Measurements from ENCODE around the gene WBP1. TPM values are rescaled to one million over a fixed set of nuclear protein-coding genes. Genes with fewer than 3 reads are reported as not detected.

The WBP1 gene
- total RNA-seq, 6 experiments from 2014 or later = 51.0 to 73.1 (median 56.7) TPM

- H3K27me3 Mint-ChIP-seq (ENCODE audit: insufficient read depth) = peaks cover 4% of the 10 kb centered on the region
- no peak for TF ChIP-seq CTCF (IDR thresholded peaks at IDR 0.05)
- peaks cover 31% of the 10 kb centered on the region for H3K4me1 Mint-ChIP-seq (ENCODE audit: low read depth)
- H3K36me3 Mint-ChIP-seq (ENCODE audit: low read depth) = peaks cover 34% of the 10 kb centered on the region
- H3K27ac Mint-ChIP-seq = peak overlapping the region; percentile 49
- DNase-seq = no peak
- H3K4me3 Mint-ChIP-seq = no peak overlapping the region
- no peaks in the 10 kb centered on the region for H3K9me3 Mint-ChIP-seq
Measured at GRCh38 chr2:74493546-74493945, 35.3 kb downstream of the WBP1 start.

GRCh38 chr2:74495440-74495839 is 37.2 kb downstream of the WBP1 start:
- peaks cover 30% of the 10 kb centered on the region for H3K36me3 Mint-ChIP-seq (ENCODE audit: low read depth)
- H3K27me3 Mint-ChIP-seq (ENCODE audit: insufficient read depth) = peaks cover 11% of the 10 kb centered on the region
- H3K27ac Mint-ChIP-seq = no peak overlapping the region

DNA sequence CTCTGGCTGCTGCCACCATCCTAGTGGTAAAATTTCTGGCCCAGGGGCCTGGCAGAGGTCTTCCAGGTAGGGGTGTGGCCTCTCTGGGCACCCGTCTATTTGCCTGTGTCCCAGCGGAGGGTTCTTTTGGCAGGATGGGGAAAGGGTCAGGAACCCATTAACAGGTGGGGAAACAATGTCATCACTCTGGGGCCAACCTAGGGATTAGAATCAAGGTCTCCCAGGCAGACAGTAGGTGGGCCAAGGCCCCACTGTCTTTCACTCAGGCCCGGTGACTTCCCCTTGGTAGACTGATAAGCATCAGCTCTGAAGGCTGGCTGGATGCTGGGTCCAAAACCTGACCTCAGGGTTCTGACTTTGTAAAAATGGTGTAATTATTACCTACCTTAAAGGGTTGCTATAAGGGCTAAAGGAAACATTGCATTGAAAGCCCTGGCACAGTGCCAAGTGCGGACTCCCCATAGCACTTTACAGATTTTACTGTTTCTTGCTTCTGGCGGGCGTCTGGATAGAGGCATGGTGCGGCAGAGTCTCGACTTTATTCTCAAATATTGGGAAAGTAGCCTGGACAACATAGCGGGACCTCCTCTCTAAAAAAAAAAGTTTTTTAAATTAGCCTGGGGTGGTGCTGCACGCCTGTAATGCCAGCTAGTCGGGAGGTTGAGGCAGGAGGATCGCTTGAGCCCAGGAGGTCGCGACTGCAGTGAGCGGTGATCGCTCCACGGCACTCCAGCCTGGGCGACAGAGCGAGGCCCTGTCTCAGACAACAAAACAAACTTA is 38.9 kb downstream of the WBP1 start:
- H3K9me3 Mint-ChIP-seq = no peaks in the 10 kb centered on the region
- DNase-seq = no peak
- no peak for TF ChIP-seq CTCF (IDR thresholded peaks at IDR 0.05)
- peaks cover 27% of the 10 kb centered on the region for H3K4me1 Mint-ChIP-seq (ENCODE audit: low read depth)
- H3K27ac Mint-ChIP-seq = no peak overlapping the region
- peaks cover 16% of the 10 kb centered on the region for H3K36me3 Mint-ChIP-seq (ENCODE audit: low read depth)
- H3K4me3 Mint-ChIP-seq = no peak overlapping the region
- H3K27me3 Mint-ChIP-seq (ENCODE audit: insufficient read depth) = peaks cover 17% of the 10 kb centered on the region

More at GRCh38 chr2:74495440-74495839, 37.2 kb downstream of the WBP1 start:
- H3K9me3 Mint-ChIP-seq = no peaks in the 10 kb centered on the region
- TF ChIP-seq CTCF (IDR thresholded peaks at IDR 0.05) = no peak
- DNase-seq = no peak
- H3K4me1 Mint-ChIP-seq (ENCODE audit: low read depth) = peaks cover 27% of the 10 kb centered on the region
- H3K4me3 Mint-ChIP-seq = no peak overlapping the region

DNA sequence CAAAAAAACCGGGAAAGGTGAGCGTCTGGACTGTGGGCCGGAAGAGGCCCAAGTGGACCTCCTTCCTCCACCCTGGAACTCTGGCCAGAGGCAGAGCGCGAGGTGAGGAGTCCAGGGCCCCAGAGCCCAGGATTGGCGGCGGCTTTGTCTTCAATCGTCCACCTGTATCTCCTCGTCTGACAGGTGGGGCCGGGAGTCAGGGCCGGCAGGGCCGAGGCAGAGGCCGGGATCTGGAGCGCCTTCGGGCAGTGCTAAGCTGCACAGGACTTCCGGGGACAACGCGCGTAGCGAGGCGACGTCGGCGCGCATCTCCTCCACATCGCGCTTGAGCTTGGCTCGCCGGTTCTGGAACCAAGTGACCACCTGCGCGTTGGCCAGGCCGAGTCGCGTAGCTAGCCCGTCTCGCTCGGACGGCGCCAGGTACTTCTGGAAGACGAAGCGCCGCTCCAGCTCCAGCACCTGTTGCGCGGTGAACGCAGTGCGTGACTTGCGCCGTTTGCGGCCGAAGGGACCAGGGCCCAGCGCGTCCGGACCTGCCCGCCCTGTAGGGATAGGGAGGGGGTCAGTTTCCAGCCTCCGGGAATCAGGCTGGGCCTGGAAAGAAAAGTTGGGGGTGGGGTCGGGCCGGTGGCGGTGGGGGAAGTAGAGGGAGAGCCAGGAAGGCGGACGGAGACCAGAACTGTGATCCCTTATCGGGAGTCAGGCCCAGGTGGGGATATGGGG is 39.7 kb downstream of the WBP1 start:
- peaks cover 13% of the 10 kb centered on the region for H3K36me3 Mint-ChIP-seq (ENCODE audit: low read depth)
- no peak overlapping the region for H3K27ac Mint-ChIP-seq
- H3K4me1 Mint-ChIP-seq (ENCODE audit: low read depth) = peaks cover 31% of the 10 kb centered on the region
- DNase-seq = no peak
- H3K9me3 Mint-ChIP-seq = no peaks in the 10 kb centered on the region
- TF ChIP-seq CTCF (IDR thresholded peaks at IDR 0.05) = no peak
- H3K4me3 Mint-ChIP-seq = peak overlapping the region; percentile 88
- H3K27me3 Mint-ChIP-seq (ENCODE audit: insufficient read depth) = peaks cover 17% of the 10 kb centered on the region

- Mint-ChIP-seq H3K4me1 (ENCODE audit: low read depth) (peaks cover 30% of the 10 kb centered on the region), H3K36me3 (ENCODE audit: low read depth) (peaks cover 8% of the 10 kb centered on the region), H3K27me3 (ENCODE audit: insufficient read depth) (peaks cover 19% of the 10 kb centered on the region), H3K9me3 (no peaks in the 10 kb centered on the region), H3K27ac (0 out of 2 replicates have a peak overlapping the region, but pooled peaks have one; percentile 37), H3K4me3 (peak overlapping the region; percentile 88)
- no peak for DNase-seq
- TF ChIP-seq CTCF (IDR thresholded peaks at IDR 0.05) = no peak
Measured at GRCh38 chr2:74498500-74499266, 40.4 kb downstream of the WBP1 start.
